MCF 10A (cell line): Measurements from ENCODE around the gene SRC. TPM values are rescaled to one million over a fixed set of nuclear protein-coding genes. Genes with fewer than 3 reads are reported as not detected.

ENCODE experiments used
- BruUV-seq: library from RNA; stranded (reverse); fragments of 400-500 nt; replicated peaks from 2 replicates; lab custom pipeline; 2021; lab: Mats Ljungman, UMichigan
- CTCF ChIA-PET: fragments of 300-600 bp; sonication (Branson Sonifier 250); formaldehyde crosslinking; extraction: SDS; loops from one replicate; lab custom pipeline; 2021; ENCODE audit warnings: antibody characterized with exemption, inconsistent platforms; lab: Yijun Ruan, JAX
- POLR2A ChIA-PET: fragments of 300-600, 350-650 bp; sonication (Branson Sonifier 250); formaldehyde crosslinking; extraction: SDS; loops from one replicate; lab custom pipeline; 2020; ENCODE audit warnings: antibody characterized with exemption, inconsistent platforms; lab: Yijun Ruan, JAX
- DNase-seq: peaks from one replicate; pipeline ENCODE4 v3.0.0-alpha.2; 2018; ENCODE audit not compliant: unreplicated experiment
- H3K27ac Mint-ChIP-seq: one replicate; pipeline ENCODE4 v1.8.0; 2022; ENCODE audit warnings: mild to moderate bottlenecking, low read depth, mixed read lengths; ENCODE audit not compliant: unreplicated experiment
- H3K27me3 Mint-ChIP-seq: one replicate; pipeline ENCODE4 v1.8.0; 2022; ENCODE audit warnings: mixed read lengths; ENCODE audit not compliant: insufficient read depth, unreplicated experiment
- H3K36me3 Mint-ChIP-seq: one replicate; pipeline ENCODE4 v1.8.0; 2022; ENCODE audit warnings: mild to moderate bottlenecking, moderate library complexity, mixed read lengths; ENCODE audit not compliant: insufficient read depth, unreplicated experiment
- H3K4me1 Mint-ChIP-seq: one replicate; pipeline ENCODE4 v1.8.0; 2022; ENCODE audit warnings: mixed read lengths; ENCODE audit not compliant: insufficient read depth, unreplicated experiment
- H3K4me3 Mint-ChIP-seq: one replicate; pipeline ENCODE4 v1.8.0; 2022; ENCODE audit warnings: mild to moderate bottlenecking, moderate library complexity, mixed read lengths; ENCODE audit not compliant: unreplicated experiment
- H3K9me3 Mint-ChIP-seq: one replicate; pipeline ENCODE4 v1.8.0; 2022; ENCODE audit warnings: mixed read lengths; ENCODE audit not compliant: unreplicated experiment
- CTCF ChIP-seq: fragments of 200-600 bp; IDR thresholded peaks from one replicate; pipeline ENCODE4 v1.8.0; 2022; ENCODE audit warnings: antibody characterized with exemption, mild to moderate bottlenecking; ENCODE audit not compliant: unreplicated experiment
- intact Hi-C: fragments of 100-400 bp; cut with micrococcal nuclease; formaldehyde crosslinking; loops from 2 replicates; pipeline ENCODE4 v1.14.1; 2022
- total RNA-seq: library from RNA; stranded (reverse); gene quantifications from 2 replicates; pipeline ENCODE4 v1.2.3, GENCODE V29; 2022

SRC gene
- total RNA-seq, 1 experiment from 2014 or later = 28.1 TPM

- TF ChIP-seq CTCF = no peak
- ChIA-PET CTCF (interaction anchor here (0.7 to 1.2 kb wide), 2 partner anchors 22 to 84 kb away, joined by 3 to 4 read pairs; no protein-coding TSS in a partner anchor), POLR2A (interaction anchor here (1.0 to 1.1 kb wide), 3 partner anchors 12 to 22 kb away, joined by 3 to 4 read pairs (median 3); partner anchors contain the start of gene MANBAL)
- BruUV-seq = no TSS peak
- Mint-ChIP-seq H3K27ac (no peak overlapping the region), H3K36me3 (peaks cover 39% of the 10 kb centered on the region), H3K27me3 (no peaks in the 10 kb centered on the region), H3K4me1 (peaks cover 16% of the 10 kb centered on the region), H3K9me3 (no peaks in the 10 kb centered on the region), H3K4me3 (no peak overlapping the region)
- no peak for DNase-seq
- intact Hi-C loops = no loop called here
Measured at GRCh38 chr20:37301558-37301957, 44.4 kb upstream of the SRC start.

- H3K27ac Mint-ChIP-seq = no peak overlapping the region
- no TSS peak for BruUV-seq
- POLR2A ChIA-PET = interaction anchor here (1.1 to 1.7 kb wide), 3 partner anchors 9 to 21 kb away, joined by 3 to 5 read pairs (median 5); no protein-coding TSS in a partner anchor
- intact Hi-C loops = no loop called here
- no peak overlapping the region for H3K4me3 Mint-ChIP-seq
- H3K4me1 Mint-ChIP-seq = peaks cover 11% of the 10 kb centered on the region
- H3K9me3 Mint-ChIP-seq = no peaks in the 10 kb centered on the region
- H3K27me3 Mint-ChIP-seq = no peaks in the 10 kb centered on the region
- TF ChIP-seq CTCF = no peak
- H3K36me3 Mint-ChIP-seq = peaks cover 43% of the 10 kb centered on the region
- no peak for DNase-seq
- CTCF ChIA-PET = interaction anchor here (0.7 to 0.9 kb wide), 2 partner anchors 13 to 21 kb away, joined by 3 read pairs; partner anchors contain the start of gene MANBAL
Measured at GRCh38 chr20:37302981-37303380, 43.0 kb upstream of the SRC start.

GRCh38 chr20:37303637-37304036, 42.3 kb upstream of the SRC start:
- no peak for DNase-seq
- no peak for TF ChIP-seq CTCF
- Mint-ChIP-seq H3K9me3 (no peaks in the 10 kb centered on the region), H3K36me3 (peaks cover 43% of the 10 kb centered on the region), H3K4me3 (no peak overlapping the region), H3K27ac (no peak overlapping the region), H3K4me1 (peaks cover 7% of the 10 kb centered on the region), H3K27me3 (no peaks in the 10 kb centered on the region)
- intact Hi-C loops = no loop called here
- CTCF ChIA-PET = no interaction called here
- POLR2A ChIA-PET = interaction anchor here (1.1 to 1.7 kb wide), 3 partner anchors 8 to 21 kb away, joined by 3 to 5 read pairs (median 5); no protein-coding TSS in a partner anchor
- BruUV-seq = no TSS peak

GRCh38 chr20:37305079-37305478, 40.9 kb upstream of the SRC start:
- no peak overlapping the region for H3K4me3 Mint-ChIP-seq
- H3K36me3 Mint-ChIP-seq = peaks cover 50% of the 10 kb centered on the region
- intact Hi-C loops = no loop called here
- H3K9me3 Mint-ChIP-seq = no peaks in the 10 kb centered on the region
- H3K4me1 Mint-ChIP-seq = peaks cover 4% of the 10 kb centered on the region
- TF ChIP-seq CTCF = no peak
- no peaks in the 10 kb centered on the region for H3K27me3 Mint-ChIP-seq
- DNase-seq = no peak
- no TSS peak for BruUV-seq
- no peak overlapping the region for H3K27ac Mint-ChIP-seq
- CTCF ChIA-PET = interaction anchor here (0.6 kb wide), 1 partner anchor 226 kb away, joined by 3 read pairs; no protein-coding TSS in a partner anchor
- POLR2A ChIA-PET = interaction anchor here (1.2 kb wide), 1 partner anchor 14 kb away, joined by 3 read pairs; no protein-coding TSS in a partner anchor
